ENCODE data around the gene HNF1B.

Gene HNF1B

DNA sequence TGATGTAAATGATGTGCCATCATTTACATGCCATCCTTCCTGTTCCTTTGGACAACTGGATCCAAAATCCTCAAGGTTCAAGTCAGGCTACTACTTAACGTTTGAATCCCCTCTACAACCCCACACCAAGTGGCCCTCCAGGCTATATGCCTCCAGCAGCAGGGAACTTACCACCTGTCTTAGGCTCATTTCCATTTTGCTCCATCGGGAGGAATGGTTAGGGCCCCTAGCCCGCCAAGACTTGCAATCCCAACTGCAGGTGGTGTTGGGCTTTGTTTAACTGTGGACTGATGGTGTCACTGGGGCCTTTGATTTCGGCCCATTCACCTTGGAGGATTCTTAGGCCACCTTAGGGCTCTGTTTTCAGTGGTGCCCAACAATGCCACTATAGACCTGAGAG is 9.7 kb downstream of the HNF1B start:
- DNase-seq (ENCODE audit: low spot score), result no peak

DNA sequence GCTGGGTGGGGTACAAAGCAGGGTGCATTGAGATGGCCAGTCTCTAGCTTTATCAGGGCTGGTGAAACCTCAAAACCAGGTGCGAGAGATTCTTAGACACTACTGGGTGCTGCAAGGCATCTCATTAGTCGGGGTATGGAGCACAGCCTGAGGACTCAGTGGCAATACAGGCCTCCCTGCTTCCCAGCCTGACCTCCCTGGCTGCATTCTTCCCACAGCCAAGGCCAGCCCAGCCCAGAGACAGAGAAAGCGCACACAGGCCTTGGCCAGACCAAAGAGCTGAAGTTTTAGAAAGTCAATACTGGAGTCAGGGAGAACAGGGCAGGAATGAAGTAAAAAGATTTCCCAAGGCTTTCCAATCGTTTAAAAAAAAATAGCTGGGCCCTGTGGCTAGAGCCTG is 12.5 kb downstream of the HNF1B start:
- DNase-seq (ENCODE audit: low spot score), result no peak

GRCh38 chr17:37731056-37731455 is 13.8 kb downstream of the HNF1B start:
- DNase-seq (ENCODE audit: low spot score), result no peak

DNA sequence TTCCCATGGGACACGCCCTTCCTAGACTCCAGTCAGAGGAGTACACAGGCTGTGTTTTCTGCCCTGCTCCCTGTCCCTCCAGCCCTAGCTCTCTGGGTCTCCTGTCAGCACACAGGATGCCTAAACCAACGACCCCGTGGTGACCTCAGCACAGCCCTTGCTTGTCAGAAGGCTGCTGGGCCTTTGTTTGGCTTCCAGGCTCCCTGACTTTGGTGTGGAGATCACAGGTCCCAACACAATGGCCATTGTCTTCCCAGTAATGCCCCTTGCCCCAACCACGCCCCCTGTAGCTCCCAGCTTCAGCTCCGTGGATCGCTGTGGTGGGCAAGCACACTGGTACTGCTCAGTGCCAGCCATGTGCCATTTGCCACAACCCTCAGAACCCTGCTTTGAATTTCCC is 15.0 kb downstream of the HNF1B start:
- DNase-seq (ENCODE audit: low spot score), result no peak

GRCh38 chr17:37726891-37727675 is 17.8 kb downstream of the HNF1B start:
- DNase-seq (ENCODE audit: low spot score), result no peak

- DNase-seq (ENCODE audit: low spot score), result no peak
Observed at GRCh38 chr17:37726248-37726647, 18.6 kb downstream of the HNF1B start.

GRCh38 chr17:37725601-37726146 is 19.2 kb downstream of the HNF1B start:
- no peak for DNase-seq (ENCODE audit: low spot score)

DNA sequence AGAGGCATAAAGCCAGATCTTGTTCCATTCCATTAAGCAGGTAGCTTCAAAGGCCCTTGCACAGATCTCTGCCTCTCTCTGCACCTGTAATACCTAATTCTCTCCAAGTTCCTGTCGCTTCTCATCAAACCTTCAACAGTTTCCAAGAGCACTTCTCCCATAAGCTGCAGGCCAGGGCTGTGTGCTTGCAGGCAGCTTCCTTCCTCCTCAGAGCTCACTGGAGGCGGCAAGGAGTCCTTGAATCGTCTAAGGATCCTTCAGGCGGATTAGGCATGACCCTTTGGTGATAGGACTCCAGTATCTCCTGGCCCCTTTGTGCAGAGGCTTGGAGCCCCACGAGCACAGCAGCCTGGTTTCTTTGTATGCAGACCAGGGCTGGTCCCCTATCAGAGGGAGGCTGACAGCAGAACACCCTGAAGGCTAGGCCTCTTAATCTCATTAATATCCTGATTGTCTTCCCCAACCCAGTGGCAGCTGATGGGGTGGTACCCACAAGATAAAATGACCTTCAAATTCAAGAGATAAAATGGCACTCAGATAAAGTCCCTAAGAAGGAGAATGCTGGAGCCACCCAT is 19.8 kb downstream of the HNF1B start:
- no peak for DNase-seq (ENCODE audit: low spot score)

DNA sequence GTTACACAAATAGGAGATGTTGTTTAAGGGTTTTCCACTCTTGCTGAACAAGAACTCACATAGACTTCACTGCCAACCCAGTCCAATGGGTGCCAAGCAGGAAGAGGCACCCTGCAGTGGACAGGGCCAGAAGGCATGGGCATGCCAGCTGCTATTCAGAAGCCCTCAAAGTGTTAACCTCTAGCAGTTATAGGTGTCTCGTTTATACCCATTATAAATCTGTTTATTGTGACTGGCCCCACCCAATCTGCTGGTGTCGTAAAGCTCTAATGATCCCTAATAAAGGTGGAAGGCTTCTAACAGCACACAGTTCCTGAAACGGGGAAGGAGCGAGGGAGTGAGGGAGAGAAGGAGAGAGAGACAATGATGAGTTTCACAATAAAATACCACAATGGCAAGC is 23.9 kb downstream of the HNF1B start:
- DNase-seq (ENCODE audit: low spot score), result no peak

GRCh38 chr17:37719866-37720265 is 25.0 kb downstream of the HNF1B start:
- no peak for DNase-seq (ENCODE audit: low spot score)

DNA sequence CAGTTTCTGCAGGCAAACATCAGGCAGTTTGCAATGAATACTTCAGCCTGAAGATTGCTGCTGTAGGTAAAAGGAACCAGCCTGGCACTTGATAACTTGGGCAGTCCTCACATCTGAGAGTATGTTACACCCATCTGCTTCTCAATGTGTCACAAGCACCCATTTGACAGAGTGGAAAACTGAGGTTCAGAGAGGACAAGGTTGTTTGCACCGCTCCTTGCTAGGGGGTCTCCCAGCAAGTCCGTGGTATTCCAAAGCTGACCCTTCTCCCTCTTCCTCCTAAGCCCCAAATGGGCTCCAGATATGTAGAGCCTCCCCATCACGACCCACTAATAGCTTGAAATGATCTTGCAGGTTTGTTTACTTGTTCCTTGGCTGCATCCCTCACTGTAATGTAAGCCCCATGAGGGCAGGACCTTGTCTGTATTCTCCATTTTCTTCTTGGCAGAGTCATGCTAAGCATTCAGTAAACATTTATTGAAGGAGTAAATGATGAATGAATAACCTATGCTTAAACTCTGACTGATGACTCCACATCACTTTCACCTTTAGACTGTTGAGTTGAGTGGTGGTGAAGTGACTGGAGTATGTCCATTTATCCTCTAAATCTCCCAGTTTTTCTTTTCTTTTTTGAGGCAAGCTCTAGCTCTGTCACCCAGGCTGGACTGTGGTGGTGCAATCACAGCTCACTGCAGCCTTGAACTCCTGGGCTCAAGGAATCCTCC is 26.4 kb downstream of the HNF1B start:
- DNase-seq (ENCODE audit: low spot score), result no peak

DNA sequence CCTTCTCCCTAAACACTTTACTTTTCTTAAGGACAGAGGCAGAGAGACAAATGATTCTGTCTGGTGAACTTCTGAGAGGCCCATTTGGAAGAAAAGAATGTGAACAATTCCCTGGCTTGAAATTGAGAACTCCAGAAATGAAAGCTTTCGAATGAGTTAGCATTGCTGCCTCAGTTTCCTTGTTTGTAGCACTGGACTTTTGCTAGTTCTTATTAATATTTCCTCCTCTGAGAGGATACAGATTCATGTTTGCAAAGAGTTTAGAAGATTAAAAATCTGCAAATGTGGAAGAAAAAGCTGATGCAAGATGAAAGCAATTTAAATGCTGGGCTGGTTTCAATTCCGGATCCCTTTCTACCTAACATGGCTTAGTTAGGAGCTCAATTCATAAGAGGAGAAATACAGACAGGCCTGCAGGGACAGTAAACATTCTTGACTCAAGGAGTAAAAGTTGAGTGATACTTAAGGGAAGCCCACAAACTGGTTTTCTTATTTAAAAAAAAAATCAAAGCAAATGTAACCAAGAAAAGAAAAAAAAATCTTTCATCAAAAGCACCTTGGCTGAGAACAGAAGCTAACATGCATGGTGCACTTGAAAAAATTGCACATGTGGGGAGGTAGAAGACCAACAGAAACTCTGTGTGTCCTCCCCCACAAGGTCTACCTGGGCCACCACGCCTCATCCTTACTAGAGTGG is 27.1 kb downstream of the HNF1B start:
- DNase-seq (ENCODE audit: low spot score), result no peak

- DNase-seq (ENCODE audit: low spot score), result no peak
Observed at GRCh38 chr17:37714897-37715296, 30.0 kb downstream of the HNF1B start.

GRCh38 chr17:37713624-37714023 is 31.2 kb downstream of the HNF1B start:
- no peak for DNase-seq (ENCODE audit: low spot score)

DNA sequence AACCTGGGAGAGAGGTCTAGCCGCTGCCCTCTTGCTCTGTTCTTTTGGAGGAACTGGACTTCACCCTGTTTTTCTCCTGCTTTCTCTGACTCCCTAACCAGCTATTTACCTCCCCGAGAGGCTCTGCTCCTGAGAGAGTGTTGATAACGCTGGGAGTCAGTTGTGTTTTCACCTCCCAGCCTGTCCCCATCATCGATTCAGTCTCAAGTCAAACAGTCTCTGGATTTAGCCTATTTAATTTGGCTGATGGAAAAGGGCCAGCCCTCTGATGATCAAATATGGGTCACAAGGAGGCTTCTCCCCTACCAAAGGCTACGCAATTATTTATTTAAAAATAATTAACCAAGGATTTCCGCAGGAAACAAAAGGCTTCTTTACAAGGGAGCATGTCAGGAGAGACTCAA is 31.8 kb downstream of the HNF1B start:
- DNase-seq (ENCODE audit: low spot score), result no peak

DNA sequence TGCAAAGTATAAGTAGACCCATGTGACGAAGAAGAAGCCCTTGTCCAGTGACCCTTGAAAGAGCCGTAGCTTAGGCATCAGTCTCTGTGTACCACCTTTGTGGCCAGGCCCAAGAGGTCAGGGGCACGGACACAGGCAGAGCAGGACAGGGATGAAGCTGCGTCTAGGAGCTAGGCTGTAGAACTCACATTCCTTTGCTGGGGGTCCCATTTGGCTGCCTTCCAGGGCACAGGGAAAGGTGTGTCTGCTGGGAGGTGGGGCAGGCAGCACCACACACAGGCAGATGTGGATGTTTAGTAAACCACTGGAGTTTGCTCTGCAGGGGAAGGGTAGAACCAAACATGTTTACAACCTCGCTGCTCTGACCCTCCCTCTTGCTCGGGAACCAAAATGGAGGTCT is 33.7 kb downstream of the HNF1B start:
- no peak for DNase-seq (ENCODE audit: low spot score)

- peak; percentile 52 for DNase-seq (ENCODE audit: low spot score)
Observed at GRCh38 chr17:37710344-37710886, 34.4 kb downstream of the HNF1B start.

- no peak for DNase-seq (ENCODE audit: low spot score)
Observed at GRCh38 chr17:37708616-37709212, 36.1 kb downstream of the HNF1B start.

DNA sequence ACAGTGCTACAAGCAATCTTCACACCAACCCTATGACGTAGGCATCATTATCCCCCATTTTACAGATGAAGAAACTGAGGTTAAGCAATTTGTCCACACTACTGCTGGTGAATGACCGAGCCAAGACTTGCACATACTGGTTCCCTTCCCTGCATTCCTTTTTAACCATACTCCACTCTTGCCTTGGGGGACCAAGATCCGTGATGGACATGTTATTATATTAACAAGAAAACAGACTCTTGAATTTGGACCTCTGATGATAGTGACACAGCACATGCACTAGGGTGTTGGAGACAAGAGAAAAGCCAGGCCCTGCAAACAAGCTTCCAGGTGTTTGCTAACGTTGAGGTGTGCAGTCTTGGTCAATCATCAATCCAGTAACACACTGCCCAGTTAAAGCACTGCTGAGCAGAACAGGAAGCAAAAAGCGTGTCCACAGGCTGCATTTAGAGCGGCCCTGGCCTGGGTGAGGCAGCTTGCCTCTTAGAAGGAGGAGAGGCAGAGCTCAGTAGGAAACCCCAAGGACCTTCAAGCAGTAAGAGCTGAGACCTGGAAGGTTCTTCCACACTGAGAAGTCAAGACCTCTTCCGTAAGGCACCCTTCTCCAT is 36.7 kb downstream of the HNF1B start:
- DNase-seq (ENCODE audit: low spot score), result no peak

DNA sequence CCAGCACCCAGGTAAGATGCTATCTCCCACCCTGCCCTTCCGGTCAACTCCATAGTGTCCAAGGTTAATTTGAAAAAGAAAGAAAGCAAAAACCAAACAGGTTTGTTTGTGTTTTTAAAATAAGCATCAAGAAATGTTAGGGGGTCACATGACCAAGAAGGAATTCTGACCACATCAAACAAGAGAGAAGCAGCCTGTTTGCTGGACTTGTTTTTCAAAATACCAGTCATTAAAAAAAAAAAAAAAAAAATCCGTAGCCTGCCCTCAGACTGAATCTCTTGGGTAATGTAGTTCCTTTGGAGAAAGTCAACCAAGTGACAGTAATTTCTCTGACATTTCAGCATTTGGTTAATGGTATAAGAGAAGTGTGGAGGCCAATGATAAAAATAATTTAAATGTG is 38.4 kb downstream of the HNF1B start:
- DNase-seq (ENCODE audit: low spot score), result no peak

DNA sequence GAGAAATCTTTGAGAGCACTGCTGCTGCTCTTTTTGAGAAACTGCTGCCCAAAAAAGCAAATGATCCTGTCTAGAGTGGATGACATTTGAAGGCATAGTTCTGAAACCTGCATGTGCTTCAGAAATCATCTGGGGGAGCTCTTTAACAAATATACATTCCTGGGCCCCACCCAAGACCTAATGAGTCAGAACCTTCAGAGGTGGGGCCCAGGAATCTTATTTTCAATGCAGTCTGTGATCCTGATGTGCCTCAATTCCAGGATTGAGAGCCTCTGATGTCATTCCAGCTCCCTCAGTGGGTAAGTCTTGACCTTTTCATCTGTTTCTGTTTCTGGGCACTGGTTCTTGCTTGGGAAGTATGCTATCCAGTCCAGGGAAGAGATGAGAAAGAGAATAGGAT is 42.3 kb downstream of the HNF1B start:
- no peak for DNase-seq (ENCODE audit: low spot score)

Data from RKO (cell line).